Bronchial epithelial cell (primary cell): ENCODE measurements around the gene C19orf25. TPM values are rescaled to one million over a fixed set of nuclear protein-coding genes. Genes with fewer than 3 reads are reported as not detected.
"Not testable (repeated sequence)": the region's sequence is repeated elsewhere in the genome, so short reads cannot be mapped to it uniquely, and the experiment has no call there.

Source experiments
- DNase-seq: peaks from one replicate; pipeline ENCODE4 v3.0.0-alpha.2; 2010; ENCODE audit warnings: low read depth
- FAIRE-seq: peaks from 2 replicates; lab custom pipeline; 2011; peaks lifted over from hg19 to GRCh38; lab: Jason Lieb, UNC
- H3K27me3 ChIP-seq: 2 replicates; pipeline ENCODE4 v1.5.1; 2011; ENCODE audit warnings: low read length; ENCODE audit not compliant: control insufficient read depth, insufficient read depth
- H3K36me3 ChIP-seq: 2 replicates; pipeline ENCODE4 v1.5.1; 2011; ENCODE audit warnings: low read length; ENCODE audit not compliant: control insufficient read depth, insufficient read depth
- H3K4me3 ChIP-seq: 2 replicates; pipeline ENCODE4 v1.5.1; 2011; ENCODE audit warnings: mild to moderate bottlenecking, low read depth, low read length, control low read depth
- CTCF ChIP-seq: IDR thresholded peaks from 2 replicates; pipeline ENCODE4 v1.5.1; 2011; ENCODE audit warnings: mild to moderate bottlenecking, moderate library complexity, low read length, control low read depth, inconsistent platforms; ENCODE audit not compliant: insufficient read depth, severe bottlenecking
- total RNA-seq: library from RNA; depleted of rRNA; stranded (reverse); fragments of >200 nt; gene quantifications from 2 replicates; pipeline ENCODE4 v1.2.1, GENCODE V29; 2014

The C19orf25 gene
- total RNA-seq, 1 donor from 2014 or later, result 24.7 TPM

- TF ChIP-seq CTCF, result no peak
- DNase-seq (no peak), FAIRE-seq (no peak)
- Histone ChIP-seq H3K36me3 (no peaks in the 10 kb centered on the region), H3K4me3 (no peak overlapping the region), H3K27me3 (no peaks in the 10 kb centered on the region)
Measured at GRCh38 chr19:1483979-1484428, 5.0 kb upstream of the C19orf25 start.

- DNase-seq, result no peak
Measured at GRCh38 chr19:1483131-1483978, 4.3 kb upstream of the C19orf25 start.

GRCh38 chr19:1482361-1483130 is 3.5 kb upstream of the C19orf25 start:
- no peak for FAIRE-seq
- no peak for TF ChIP-seq CTCF
- no peak for DNase-seq
- Histone ChIP-seq H3K4me3 (no peak overlapping the region), H3K36me3 (no peaks in the 10 kb centered on the region), H3K27me3 (no peaks in the 10 kb centered on the region)

More at GRCh38 chr19:1483131-1483978, 4.3 kb upstream of the C19orf25 start:
- no peak for TF ChIP-seq CTCF
- Histone ChIP-seq H3K4me3 (no peak overlapping the region), H3K27me3 (no peaks in the 10 kb centered on the region), H3K36me3 (no peaks in the 10 kb centered on the region)
- FAIRE-seq, result no peak

- FAIRE-seq (no peak), DNase-seq (no peak)
- Histone ChIP-seq H3K4me3 (no peak overlapping the region), H3K36me3 (no peaks in the 10 kb centered on the region), H3K27me3 (no peaks in the 10 kb centered on the region)
- TF ChIP-seq CTCF, result no peak
Measured at GRCh38 chr19:1481893-1482360, 2.9 kb upstream of the C19orf25 start.

GRCh38 chr19:1481224-1481892 is 2.3 kb upstream of the C19orf25 start:
- Histone ChIP-seq H3K27me3 (no peaks in the 10 kb centered on the region), H3K4me3 (no peak overlapping the region), H3K36me3 (peaks cover 1% of the 10 kb centered on the region)
- FAIRE-seq (no peak), DNase-seq (no peak)
- TF ChIP-seq CTCF, result no peak

GRCh38 chr19:1477056-1477455 is 2.0 kb downstream of the C19orf25 start:
- H3K27me3 ChIP-seq, DNase-seq, H3K4me3 ChIP-seq, FAIRE-seq, H3K36me3 ChIP-seq: not testable (repeated sequence)
